Astrocyte (in vitro differentiated cells and primary cell): ENCODE measurements around the gene MCM3AP.

Source experiments
- CTCF ChIP-seq: IDR thresholded peaks from 2 replicates; pipeline ENCODE4 v1.5.1; 2011; ENCODE audit warnings: low read depth, mild to moderate bottlenecking, inconsistent platforms, low read length, moderate library complexity; ENCODE audit not compliant: insufficient read depth
- EZH2 ChIP-seq: IDR thresholded peaks from 2 replicates; pipeline ENCODE4 v1.6.1; 2012; ENCODE audit warnings: mild to moderate bottlenecking, low read length, inconsistent platforms; ENCODE audit not compliant: insufficient read depth

GRCh38 chr21:46212721-46213484 is 72.5 kb downstream of the MCM3AP start:
- TF ChIP-seq CTCF (no peak), EZH2 (no peak)
